Hepatocyte (in vitro differentiated cells): ENCODE measurements around the gene SEC61A1.

Source experiments
- CTCF ChIP-seq: fragments of 200-600 bp; sonication (generic); IDR thresholded peaks from 2 replicates; pipeline ENCODE4 v1.5.1; 2016; ENCODE audit warnings: antibody characterized with exemption, mild to moderate bottlenecking; ENCODE audit not compliant: poor library complexity
- EZH2 ChIP-seq: fragments of 200-600 bp; sonication (generic); IDR thresholded peaks from 2 replicates; pipeline ENCODE4 v1.6.1; 2016; ENCODE audit warnings: antibody characterized with exemption, mild to moderate bottlenecking, borderline replicate concordance
- EZH2phosphoT487 ChIP-seq: fragments of 200-600 bp; sonication (generic); IDR thresholded peaks from one replicate; pipeline ENCODE4 v1.6.1; 2018; ENCODE audit warnings: antibody characterized with exemption, mild to moderate bottlenecking, low read depth, moderate library complexity; ENCODE audit not compliant: unreplicated experiment, severe bottlenecking

- TF ChIP-seq CTCF (no peak), EZH2 (no peak), EZH2phosphoT487 (no peak)
Measured at GRCh38 chr3:128063865-128064264, 11.6 kb downstream of the SEC61A1 start.
